Heart left ventricle (tissue), 13 donors: ENCODE data around the gene CEP112.

Source experiments
- POLR2A ChIP-seq, 2 donors: fragments of 450-650 bp; IDR thresholded peaks; one replicate each; pipeline ENCODE4 v1.6.1; 2017; ENCODE audit warnings: antibody characterized with exemption in 2 of 2, mild to moderate bottlenecking in 2 of 2, moderate library complexity in 2 of 2
- TF ChIP-seq, protein P1 (sequence below), 12 donors: fragments of 200-600 bp; sonication (generic) in 4 of 12; IDR thresholded peaks; one replicate each; pipeline versions ENCODE4 v1.5.0 to v1.8.0; 2018 to 2022; ENCODE audit warnings: antibody characterized with exemption in 12 of 12, mild to moderate bottlenecking in 5 of 12
- donor health status: ischemic (EF 13 %, LVEDD 7.1; RV severe dilation, severe dysfunction).
- donor health status: DM: no; HTN: yes; CAD: no.
- donor health status: DM: no; HTN: no; CAD: no.
- donor health status: ischemic (EF 25% LVEDD 6.9; RV normal size, moderate dysfunction).
- donor health status: ischemic (EF 25% LVEDD 5.7; RV mildly dilated, moderate dysfunction).
- donor health status: ischemic (EF 35%, LVEDD 5.7; RV mildly dilated, moderate dysfunction).
- donor health status: nonischemic (EF 11% LVEDD 7.7; RV severe dilation, severe dysfunction).
- donor health status: DM: yes; HTN: yes; CAD: no.
- donor health status: PGD.
- donor health status: ischemic (EF 29% LVEDD 5.4; RV normal size, mild dysfunction).
- donor health status: nonischemic (EF 23%, LVEDD 6.1; RV moderate dilation, normal function).

DNA sequence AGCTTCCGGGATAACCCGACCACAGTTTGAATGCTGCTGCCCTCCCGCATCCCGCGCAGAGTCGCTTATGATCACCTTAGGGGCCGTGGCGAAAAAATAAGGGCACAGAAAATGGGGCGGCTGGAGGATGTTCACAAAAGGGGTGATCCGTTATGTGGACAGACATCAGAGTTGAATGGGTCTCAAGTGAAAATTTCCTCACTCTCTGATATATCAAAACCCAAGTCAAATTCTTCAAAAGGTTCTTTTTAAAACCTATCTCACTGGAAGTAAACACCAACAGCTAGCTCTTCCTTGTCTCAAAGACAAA, 400 bp upstream of the CEP112 start:
- TF ChIP-seq, protein P1, sequence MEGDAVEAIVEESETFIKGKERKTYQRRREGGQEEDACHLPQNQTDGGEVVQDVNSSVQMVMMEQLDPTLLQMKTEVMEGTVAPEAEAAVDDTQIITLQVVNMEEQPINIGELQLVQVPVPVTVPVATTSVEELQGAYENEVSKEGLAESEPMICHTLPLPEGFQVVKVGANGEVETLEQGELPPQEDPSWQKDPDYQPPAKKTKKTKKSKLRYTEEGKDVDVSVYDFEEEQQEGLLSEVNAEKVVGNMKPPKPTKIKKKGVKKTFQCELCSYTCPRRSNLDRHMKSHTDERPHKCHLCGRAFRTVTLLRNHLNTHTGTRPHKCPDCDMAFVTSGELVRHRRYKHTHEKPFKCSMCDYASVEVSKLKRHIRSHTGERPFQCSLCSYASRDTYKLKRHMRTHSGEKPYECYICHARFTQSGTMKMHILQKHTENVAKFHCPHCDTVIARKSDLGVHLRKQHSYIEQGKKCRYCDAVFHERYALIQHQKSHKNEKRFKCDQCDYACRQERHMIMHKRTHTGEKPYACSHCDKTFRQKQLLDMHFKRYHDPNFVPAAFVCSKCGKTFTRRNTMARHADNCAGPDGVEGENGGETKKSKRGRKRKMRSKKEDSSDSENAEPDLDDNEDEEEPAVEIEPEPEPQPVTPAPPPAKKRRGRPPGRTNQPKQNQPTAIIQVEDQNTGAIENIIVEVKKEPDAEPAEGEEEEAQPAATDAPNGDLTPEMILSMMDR (IDR thresholded peaks at IDR 0.05): no peak
- TF ChIP-seq POLR2A (IDR thresholded peaks at IDR 0.05): no peak
